Osteocyte (in vitro differentiated cells): ENCODE data around the gene PCDH15. TPM values are rescaled to one million over a fixed set of nuclear protein-coding genes. Genes with fewer than 3 reads are reported as not detected.

Source experiments
- DNase-seq: peaks from one replicate; pipeline ENCODE4 v3.0.0; 2021; ENCODE audit warnings: mixed read lengths; ENCODE audit not compliant: unreplicated experiment; ENCODE audit errors: extremely low spot score
- H3K27ac Mint-ChIP-seq: one replicate; pipeline ENCODE4 v1.8.0; 2021; ENCODE audit warnings: mild to moderate bottlenecking, mixed read lengths; ENCODE audit not compliant: unreplicated experiment
- H3K27me3 Mint-ChIP-seq: one replicate; pipeline ENCODE4 v1.8.0; 2021; ENCODE audit warnings: mixed read lengths; ENCODE audit not compliant: unreplicated experiment
- H3K36me3 Mint-ChIP-seq: one replicate; pipeline ENCODE4 v1.8.0; 2021; ENCODE audit warnings: mixed read lengths; ENCODE audit not compliant: unreplicated experiment
- H3K4me1 Mint-ChIP-seq: one replicate; pipeline ENCODE4 v1.8.0; 2021; ENCODE audit warnings: mixed read lengths; ENCODE audit not compliant: unreplicated experiment
- H3K4me3 Mint-ChIP-seq: one replicate; pipeline ENCODE4 v1.8.0; 2021; ENCODE audit warnings: mild to moderate bottlenecking, moderate library complexity, mixed read lengths; ENCODE audit not compliant: unreplicated experiment
- H3K9me3 Mint-ChIP-seq: one replicate; pipeline ENCODE4 v1.8.0; 2021; ENCODE audit warnings: mixed read lengths; ENCODE audit not compliant: unreplicated experiment
- total RNA-seq: library from RNA; stranded (reverse); gene quantifications from 2 replicates; pipeline ENCODE4 v1.2.1, GENCODE V29; 2021
- TF ChIP-seq, protein P1 (sequence below): fragments of 200-600 bp; sonication (generic); IDR thresholded peaks from 2 replicates; pipeline ENCODE4 v1.5.0; 2021; ENCODE audit warnings: antibody characterized with exemption, mild to moderate bottlenecking, moderate library complexity

Gene PCDH15
- total RNA-seq, 1 donor from 2014 or later = 2.6 TPM

GRCh38 chr10:53898532-53898931 is 902.5 kb downstream of the PCDH15 start:
- TF ChIP-seq, protein P1, sequence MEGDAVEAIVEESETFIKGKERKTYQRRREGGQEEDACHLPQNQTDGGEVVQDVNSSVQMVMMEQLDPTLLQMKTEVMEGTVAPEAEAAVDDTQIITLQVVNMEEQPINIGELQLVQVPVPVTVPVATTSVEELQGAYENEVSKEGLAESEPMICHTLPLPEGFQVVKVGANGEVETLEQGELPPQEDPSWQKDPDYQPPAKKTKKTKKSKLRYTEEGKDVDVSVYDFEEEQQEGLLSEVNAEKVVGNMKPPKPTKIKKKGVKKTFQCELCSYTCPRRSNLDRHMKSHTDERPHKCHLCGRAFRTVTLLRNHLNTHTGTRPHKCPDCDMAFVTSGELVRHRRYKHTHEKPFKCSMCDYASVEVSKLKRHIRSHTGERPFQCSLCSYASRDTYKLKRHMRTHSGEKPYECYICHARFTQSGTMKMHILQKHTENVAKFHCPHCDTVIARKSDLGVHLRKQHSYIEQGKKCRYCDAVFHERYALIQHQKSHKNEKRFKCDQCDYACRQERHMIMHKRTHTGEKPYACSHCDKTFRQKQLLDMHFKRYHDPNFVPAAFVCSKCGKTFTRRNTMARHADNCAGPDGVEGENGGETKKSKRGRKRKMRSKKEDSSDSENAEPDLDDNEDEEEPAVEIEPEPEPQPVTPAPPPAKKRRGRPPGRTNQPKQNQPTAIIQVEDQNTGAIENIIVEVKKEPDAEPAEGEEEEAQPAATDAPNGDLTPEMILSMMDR = no peak
- Mint-ChIP-seq H3K36me3 (no peaks in the 10 kb centered on the region), H3K27ac (no peak overlapping the region), H3K4me1 (no peaks in the 10 kb centered on the region), H3K9me3 (no peaks in the 10 kb centered on the region), H3K27me3 (no peaks in the 10 kb centered on the region), H3K4me3 (no peak overlapping the region)
- no peak for DNase-seq

DNA sequence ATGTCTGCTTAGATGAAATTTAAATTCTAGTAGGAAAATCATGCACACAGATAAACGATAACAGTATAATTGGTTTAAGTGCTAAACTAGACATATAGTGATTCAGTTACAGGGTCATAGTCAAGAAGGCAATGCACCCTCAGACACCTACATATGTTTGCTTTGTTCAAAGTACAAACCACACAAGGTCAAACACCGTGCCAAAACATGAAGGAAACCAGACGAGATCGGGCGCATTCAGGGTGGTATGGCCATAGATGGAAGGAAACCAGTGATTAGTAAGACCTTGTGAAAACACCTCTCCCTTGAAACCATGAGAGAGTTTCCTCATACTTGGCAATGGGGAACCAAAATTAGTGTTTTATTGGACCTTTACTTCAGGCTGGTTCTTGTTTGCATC is 906.9 kb downstream of the PCDH15 start:
- no peaks in the 10 kb centered on the region for H3K4me1 Mint-ChIP-seq
- DNase-seq = no peak
- no peaks in the 10 kb centered on the region for H3K9me3 Mint-ChIP-seq
- H3K36me3 Mint-ChIP-seq = no peaks in the 10 kb centered on the region
- H3K27ac Mint-ChIP-seq = no peak overlapping the region
- TF ChIP-seq, protein P1 = no peak
- H3K27me3 Mint-ChIP-seq = no peaks in the 10 kb centered on the region
- no peak overlapping the region for H3K4me3 Mint-ChIP-seq

DNA sequence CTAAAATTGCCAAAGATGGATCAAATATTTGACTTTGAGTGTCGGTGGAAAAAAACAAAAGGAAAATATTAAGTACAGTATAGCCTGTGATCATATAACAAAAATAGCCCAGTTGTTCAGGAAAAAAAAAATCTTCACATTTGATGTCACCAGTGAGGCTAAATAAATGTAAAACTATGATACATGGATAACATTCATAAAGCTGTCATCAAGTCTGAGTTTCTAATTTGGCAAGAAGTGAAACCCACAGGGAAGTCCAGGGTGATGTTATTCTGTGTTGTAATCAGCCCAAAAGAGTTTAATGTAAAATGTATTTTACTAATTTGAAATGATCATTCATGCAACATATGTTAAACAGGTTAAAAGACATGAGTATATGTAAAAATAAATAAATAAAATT is 908.0 kb downstream of the PCDH15 start:
- H3K36me3 Mint-ChIP-seq = no peaks in the 10 kb centered on the region

DNA sequence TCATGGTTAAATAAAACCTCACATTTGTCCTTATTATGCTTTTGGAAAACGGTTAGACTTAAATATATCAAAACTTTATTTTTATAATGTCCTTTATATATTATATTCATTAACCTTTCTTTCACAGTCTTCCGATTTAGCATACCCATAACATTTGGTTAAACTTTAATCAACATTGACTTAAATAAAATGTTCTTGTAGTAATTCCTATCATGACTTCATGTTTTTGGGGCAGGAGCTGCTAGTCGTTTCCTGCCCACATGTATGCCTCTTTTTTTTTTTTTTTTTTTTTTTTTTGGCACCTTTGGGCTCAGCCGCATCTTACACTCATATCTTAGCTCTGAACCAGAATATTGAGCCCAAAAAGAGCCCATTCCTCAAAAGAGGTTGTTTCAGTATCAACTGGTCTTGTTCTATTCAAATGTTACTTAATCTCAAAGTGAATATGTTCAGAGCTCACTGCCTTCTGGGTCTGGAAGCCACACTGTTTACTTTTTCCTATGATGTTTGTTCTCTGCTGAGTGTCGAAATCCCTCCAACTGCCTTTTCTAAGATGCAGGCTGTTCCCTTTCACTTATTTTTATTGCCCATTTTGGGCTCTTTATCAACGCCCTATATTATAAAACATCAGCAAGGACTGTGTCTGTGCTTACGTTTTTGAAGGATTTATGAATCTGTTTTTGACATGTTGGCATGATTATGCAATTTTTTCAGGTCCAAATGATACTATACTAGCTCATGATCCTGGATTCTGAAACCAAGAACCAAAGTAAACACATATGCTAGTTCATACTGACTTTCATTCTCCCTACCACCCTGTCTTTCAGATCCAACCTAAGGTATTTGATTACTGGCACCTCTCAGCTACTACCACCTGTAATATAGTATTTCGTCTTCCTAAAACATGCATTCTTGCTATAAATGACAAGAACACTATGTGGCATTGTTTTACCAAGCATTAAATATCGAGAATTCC is 914.4 kb downstream of the PCDH15 start:
- Mint-ChIP-seq H3K36me3 (no peaks in the 10 kb centered on the region), H3K27me3 (peaks cover 2% of the 10 kb centered on the region), H3K4me1 (no peaks in the 10 kb centered on the region), H3K9me3 (no peaks in the 10 kb centered on the region), H3K4me3 (no peak overlapping the region), H3K27ac (no peak overlapping the region)
- TF ChIP-seq, protein P1 = no peak
- DNase-seq = no peak

More for the DNA sequence above, 908.0 kb downstream of the PCDH15 start:
- H3K4me1 Mint-ChIP-seq = no peaks in the 10 kb centered on the region
- H3K27me3 Mint-ChIP-seq = no peaks in the 10 kb centered on the region
- TF ChIP-seq, protein P1 = no peak
- H3K27ac Mint-ChIP-seq = no peak overlapping the region
- H3K9me3 Mint-ChIP-seq = no peaks in the 10 kb centered on the region
- no peak for DNase-seq
- H3K4me3 Mint-ChIP-seq = no peak overlapping the region

DNA sequence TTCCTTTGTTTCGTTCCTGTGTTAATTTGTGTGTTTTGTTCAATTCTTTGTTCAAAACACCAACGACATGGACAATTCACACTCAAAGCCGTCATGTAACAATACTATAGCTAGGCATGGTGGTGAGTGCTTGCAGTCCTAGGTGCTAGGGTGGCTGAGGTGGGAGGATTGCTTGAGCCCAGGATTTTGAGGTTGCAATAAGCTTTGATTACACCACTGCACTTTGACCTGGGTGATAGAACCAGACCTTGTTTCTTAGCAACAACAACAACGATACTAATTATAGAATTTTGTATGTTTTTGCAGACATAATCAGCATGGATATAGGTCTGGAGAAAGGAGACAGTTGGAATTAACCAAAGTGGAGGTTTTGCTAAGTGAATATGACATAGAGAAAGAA is 936.2 kb downstream of the PCDH15 start:
- no peak for DNase-seq
- no peaks in the 10 kb centered on the region for H3K27me3 Mint-ChIP-seq
- no peak overlapping the region for H3K4me3 Mint-ChIP-seq
- H3K9me3 Mint-ChIP-seq = no peaks in the 10 kb centered on the region
- no peaks in the 10 kb centered on the region for H3K4me1 Mint-ChIP-seq
- no peak overlapping the region for H3K27ac Mint-ChIP-seq
- H3K36me3 Mint-ChIP-seq = no peaks in the 10 kb centered on the region
- TF ChIP-seq, protein P1 = no peak
